GM19238 (cell line): ENCODE data around the gene C10orf120.

ENCODE experiments used
- DNase-seq: peaks from one replicate; pipeline ENCODE4 v3.0.0; 2011; ENCODE audit warnings: low spot score; ENCODE audit not compliant: insufficient read length

The C10orf120 gene

DNA sequence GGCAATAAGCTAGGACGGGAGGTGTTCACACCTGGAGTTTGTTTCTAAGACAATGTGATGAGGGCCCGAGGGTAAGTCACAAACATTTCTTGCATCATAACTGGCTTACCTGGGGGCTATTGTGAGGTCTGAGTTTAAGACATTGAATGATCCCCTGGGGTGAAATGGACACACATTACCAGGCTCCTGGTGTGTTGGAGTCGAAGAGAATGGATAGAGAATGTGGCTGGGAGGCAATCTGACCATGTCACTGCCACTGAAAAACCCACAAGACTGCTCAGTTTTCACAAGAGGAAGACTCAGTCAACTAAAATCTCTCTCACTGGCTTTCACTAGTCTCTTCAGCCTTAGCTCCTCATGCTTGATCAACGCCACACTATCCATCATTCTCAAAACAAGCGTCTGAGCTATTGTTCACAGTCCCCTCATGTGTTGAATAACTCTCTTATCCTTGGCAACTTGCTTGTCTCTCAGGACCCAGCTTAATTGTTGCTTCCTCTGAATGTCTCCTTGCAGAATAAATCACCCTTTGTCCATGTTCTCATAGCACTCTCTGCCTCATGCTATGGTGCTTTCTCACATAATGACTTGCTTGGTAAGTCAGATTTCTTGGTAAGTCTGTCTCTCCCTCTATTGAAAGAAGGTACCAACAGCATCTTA, at the start of gene C10orf120:
Gene C10orf120, minus strand, starts transcription at position 51 of the 660 bp plus-strand sequence. CDS start 56 bp downstream, outside the sequence.
- no peak for DNase-seq

GRCh38 chr10:122748496-122748895, 48.9 kb upstream of the C10orf120 start:
- DNase-seq, result no peak

DNA sequence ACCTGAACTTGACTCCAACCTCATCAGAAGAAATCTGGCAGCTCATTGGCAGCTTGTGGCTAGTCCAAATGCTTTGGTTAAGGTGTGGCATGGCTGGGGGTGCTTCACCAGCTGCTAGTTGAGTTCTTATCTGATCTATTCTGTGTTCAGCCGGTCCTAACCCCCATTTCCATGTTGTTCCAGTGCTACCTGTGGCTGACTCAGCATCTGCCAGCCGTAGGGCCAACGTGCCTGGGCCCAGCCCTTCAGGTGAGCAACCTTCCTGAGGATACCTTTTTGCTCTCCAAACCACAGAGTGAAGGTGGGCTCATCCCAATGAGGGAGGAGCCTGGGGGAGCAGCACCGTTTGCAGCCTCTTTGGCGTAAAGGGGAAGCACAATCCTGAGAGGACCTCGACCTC, 46.8 kb upstream of the C10orf120 start:
- DNase-seq, result no peak

GRCh38 chr10:122744257-122744656, 44.6 kb upstream of the C10orf120 start:
- no peak for DNase-seq

- DNase-seq, result no peak
Observed at GRCh38 chr10:122740640-122741039, 41.0 kb upstream of the C10orf120 start.

GRCh38 chr10:122738031-122738430, 38.4 kb upstream of the C10orf120 start:
- DNase-seq, result no peak

DNA sequence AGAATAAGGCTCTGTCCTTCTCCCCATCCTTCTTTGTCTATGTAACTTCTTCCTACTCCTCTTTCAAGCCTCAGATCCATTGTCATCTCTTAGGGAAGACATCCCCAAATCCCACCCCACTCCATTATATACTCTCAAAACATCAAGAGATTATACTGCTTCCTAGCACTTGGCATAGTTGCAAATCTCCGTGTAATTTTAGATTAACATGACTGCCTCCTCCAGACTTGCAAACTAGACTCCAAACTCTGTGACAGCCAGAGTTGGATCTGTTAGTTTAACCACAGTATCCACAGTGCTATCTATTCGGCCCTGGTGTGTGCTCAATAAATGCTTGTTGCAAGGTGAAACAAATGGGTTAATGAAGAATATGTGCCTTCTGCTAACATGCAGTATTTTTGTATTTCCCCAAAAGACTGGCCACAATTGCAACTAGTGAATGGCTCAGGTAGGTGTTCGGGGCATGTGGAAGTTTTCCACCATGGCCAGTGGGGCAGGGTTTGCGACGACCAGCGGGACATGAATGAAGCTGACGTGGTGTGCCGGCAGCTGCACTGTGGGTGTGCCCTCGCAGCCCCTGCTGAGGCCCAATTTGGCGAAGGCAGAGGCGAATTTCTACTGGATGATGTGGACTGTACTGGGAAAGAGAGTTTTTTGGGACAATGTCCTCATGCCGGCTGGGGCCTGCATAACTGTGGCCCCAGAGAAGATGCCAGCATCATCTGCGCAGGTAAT, 34.5 kb upstream of the C10orf120 start:
- DNase-seq, result no peak

- no peak for DNase-seq
Observed at GRCh38 chr10:122733443-122733842, 33.8 kb upstream of the C10orf120 start.

DNA sequence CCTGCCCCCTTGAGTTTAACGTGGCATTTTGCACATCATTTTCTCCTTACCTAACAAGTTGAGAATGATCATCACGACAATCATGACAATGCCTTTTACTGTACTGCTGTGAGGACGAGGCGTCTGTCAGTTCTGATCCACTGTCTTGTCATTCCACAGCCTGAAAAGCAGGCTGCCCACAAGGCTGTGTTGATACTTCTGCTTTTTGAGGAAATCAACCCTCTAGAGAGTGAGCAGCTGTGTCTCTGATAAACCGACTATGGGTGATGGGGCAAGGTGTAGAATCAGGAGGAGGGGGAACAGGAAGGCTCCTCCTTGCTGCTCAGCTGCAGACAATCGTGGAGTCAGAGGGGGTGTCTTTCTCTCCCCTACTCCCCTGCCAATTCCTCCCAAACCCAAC, 30.6 kb upstream of the C10orf120 start:
- no peak for DNase-seq

- DNase-seq, result no peak
Observed at GRCh38 chr10:122729126-122729525, 29.5 kb upstream of the C10orf120 start.

DNA sequence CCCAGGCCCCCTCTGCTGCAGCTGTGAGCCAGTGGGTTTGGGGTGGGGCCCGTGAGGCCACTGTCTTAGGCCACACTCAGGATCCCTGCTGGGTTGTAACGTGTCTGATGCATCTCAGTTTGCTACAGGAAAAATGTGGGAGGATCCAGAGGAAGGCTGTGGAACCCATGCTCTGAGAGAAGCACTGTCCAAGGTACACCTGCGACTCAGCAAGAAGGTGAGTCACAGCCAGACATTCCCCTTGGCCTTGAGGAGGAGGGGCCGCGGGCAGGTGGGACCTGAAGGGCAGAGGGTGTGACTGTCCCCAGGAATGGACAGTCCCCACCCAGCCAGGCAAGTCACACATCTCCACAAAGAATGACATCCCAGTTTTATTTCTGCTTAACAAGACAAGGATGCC, 27.8 kb upstream of the C10orf120 start:
- no peak for DNase-seq

GRCh38 chr10:122725768-122726167, 26.1 kb upstream of the C10orf120 start:
- DNase-seq, result no peak

DNA sequence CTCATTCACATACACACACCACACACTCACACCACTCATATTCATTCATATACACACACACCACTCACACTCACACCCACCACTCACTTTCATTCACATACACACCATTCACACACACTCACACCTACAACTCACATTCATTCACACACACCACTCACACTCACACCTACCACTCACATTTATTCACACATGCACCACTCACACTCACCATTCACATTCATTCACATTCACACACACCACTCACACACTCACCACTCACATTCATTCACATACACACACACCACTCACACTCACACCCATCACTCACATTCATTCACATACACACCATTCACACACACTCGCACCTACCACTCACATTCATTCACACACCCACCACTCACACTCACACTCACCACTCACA, 25.4 kb upstream of the C10orf120 start:
- DNase-seq, result no peak

DNA sequence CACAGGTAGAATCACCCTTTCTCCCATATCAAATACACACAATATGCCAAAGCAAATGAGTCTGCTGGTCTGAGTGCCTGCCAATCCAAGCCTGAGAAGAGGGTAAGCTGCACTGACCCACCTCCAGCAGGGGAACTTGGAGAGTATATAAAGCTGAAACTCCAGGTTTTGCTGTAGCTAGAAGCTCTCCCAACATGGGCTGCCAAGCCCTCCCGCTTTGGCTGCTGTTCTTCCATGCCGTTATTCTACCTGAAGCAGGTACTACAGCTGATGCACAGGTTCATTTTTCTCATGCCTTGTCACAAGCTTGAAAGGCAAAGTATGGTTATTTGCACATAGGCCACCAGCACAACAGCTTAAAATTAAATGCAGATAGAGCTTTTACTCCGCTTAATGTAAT, 21.5 kb upstream of the C10orf120 start:
- DNase-seq, result no peak

DNA sequence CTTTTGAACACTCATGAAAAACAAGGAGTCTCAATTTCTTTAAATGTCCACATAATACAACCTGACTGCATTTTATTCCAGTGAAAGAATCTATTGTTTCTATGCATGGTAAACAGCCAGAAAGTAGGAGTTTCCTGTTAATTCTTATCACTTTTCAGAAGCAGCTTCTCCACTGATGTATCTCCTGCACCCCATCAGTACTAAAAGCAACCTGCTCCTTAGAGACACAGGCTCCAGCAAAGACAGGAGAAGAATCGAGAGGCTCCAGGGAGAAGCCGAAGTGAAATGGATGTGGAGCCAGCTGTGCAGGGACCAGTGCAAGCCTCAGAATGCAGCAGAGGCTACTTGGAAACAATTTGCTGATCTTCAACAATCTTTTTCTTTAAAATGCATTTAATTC, 16.4 kb upstream of the C10orf120 start:
- no peak for DNase-seq

- no peak for DNase-seq
Observed at GRCh38 chr10:122715576-122715975, 15.9 kb upstream of the C10orf120 start.

- DNase-seq, result no peak
Observed at GRCh38 chr10:122713091-122713885, 13.6 kb upstream of the C10orf120 start.

GRCh38 chr10:122710576-122710975, 10.9 kb upstream of the C10orf120 start:
- no peak for DNase-seq

DNA sequence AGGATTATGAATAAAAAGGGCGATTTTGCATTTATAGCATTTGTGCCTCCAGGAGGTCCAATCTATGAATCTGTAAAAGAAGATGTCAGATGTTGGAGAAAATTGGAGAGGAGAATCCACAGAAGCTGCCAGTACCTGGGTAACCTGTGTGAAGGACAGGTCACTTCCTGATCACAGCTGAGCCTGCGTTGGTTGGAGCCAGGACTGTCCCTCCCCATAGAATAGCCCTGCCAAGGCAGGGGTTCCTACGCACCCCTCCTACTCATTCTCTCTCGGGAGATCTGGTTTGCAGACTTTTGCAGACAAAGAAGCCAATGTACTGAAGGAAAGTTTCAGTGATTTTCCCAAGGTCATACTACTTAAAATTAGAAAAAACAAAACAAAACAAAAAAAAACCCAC, 10.3 kb upstream of the C10orf120 start:
- no peak for DNase-seq

DNA sequence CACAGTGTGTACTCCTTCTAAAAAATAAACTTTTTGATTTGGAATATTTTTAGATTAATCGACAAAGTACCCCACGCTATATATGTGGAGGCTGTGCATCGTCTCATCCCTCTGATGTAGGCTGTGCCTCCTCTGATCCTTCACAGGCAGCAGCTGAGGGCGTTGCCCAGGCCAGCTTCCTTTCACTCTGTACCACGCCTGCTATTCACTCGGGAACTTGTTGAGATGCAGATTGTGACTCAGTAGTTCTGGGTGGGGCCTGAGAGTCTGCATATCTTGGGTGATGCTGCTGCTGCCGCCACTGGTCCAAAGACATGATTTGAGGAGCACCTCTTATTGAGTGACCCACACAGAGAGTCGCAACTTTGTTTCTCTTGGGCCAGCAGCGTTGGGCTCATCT, 7.9 kb upstream of the C10orf120 start:
- DNase-seq, result no peak

DNA sequence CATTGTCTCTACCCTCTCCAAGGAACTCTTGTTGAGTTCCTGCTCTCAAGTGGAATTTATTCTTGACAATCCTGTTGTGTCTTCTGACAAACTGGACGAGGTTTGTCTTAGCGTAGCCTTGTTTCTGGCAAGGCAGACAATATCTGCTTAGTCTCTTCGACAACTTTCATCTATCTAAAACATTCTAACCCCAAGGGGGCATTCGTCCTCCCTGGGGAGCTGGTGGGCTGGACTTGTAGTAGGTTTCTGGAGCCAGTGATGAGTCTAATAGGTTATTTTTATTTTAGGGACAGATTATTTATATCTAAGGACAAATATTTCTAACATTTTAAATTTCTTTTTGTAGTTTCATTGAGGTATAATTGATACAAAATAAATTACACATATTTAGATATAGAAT, 7.3 kb upstream of the C10orf120 start:
- no peak for DNase-seq

- no peak for DNase-seq
Observed at GRCh38 chr10:122706467-122706866, 6.8 kb upstream of the C10orf120 start.
